ENCODE results near the gene SIPA1L3.
A peak's percentile ranks its signal among the peaks of the same experiment; 100 is the strongest.

The SIPA1L3 gene

DNA sequence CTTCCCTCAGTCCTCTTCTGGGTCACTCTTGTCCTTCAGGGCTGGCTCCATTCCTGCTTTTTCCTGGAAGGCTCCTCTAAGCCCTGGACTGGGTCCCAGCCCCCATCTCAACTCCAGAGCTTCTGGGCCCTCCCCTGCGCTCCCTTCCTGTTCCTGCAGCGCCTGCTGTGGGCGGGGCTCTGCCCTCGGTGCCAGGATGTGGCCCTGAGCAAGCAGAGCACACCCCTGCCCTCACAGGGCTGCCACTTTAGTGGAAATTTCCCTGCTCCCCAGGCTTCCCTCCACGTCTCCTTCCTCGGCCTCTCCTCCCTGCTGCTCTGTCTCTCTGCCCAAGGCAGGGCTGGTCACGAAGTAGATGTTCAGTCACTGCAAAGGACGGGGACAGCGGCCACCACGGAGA, 288.2 kb downstream of the SIPA1L3 start:
- no peak for DNase-seq (ENCODE audit: low read depth)

GRCh38 chr19:38196245-38196837, 289.3 kb downstream of the SIPA1L3 start:
- DNase-seq (ENCODE audit: low read depth) = no peak

DNA sequence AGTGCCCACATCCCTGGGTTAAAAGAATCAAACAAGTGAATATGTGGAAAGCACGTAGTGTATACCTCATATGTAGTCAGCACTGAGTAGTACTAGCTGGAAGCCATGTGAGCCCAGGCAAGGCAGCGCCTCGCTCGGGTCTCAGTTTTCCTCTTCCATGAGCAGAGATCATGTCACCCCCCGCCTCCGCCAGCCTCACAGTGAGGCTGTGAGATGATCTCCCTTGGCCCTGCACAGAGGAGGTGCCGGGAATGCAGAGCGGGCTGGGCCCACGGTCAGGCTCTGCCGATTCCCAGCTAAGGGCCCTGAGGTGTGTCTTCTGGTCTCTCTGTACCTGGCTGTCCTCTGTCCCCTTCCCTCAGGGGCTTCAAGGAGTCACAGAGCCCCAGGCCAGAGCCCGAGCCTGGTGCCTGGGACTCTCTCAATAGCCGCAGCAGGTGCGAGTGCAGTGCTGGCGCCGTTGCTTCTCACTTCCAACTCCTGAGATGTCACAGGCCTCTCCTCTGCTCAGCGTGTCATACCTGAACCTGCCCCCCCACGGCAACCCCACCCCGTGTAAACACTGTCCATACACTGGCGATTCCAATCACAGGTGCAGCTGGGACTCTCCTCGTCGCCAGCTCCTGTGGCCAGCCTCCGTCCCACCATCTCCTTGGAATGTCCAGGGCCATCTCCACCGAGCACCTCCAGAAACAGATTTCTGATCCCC, 290.1 kb downstream of the SIPA1L3 start:
- DNase-seq (ENCODE audit: low read depth) = no peak

- no peak for DNase-seq (ENCODE audit: low read depth)
Measured at GRCh38 chr19:38197937-38198704, 291.1 kb downstream of the SIPA1L3 start.

DNA sequence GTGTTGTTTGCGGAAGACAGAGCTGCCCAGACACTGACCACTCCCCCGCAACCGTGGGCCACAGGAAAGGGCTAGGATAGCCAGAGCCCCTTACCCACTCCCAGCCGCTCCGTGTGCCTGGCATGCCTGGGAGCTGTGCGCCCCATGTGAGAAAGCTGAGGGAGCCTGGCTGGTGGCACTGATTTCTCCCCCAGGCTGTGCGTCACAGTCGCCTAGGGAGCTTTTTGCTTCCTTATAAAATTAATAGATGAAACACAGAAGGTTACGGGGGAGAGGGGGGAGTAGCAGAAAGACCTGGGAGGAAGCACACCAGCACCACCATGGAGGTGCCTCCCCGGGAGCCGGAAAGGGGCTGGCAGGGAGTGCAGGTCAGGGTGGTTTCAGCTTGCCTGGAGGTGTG, 292.3 kb downstream of the SIPA1L3 start:
- no peak for DNase-seq (ENCODE audit: low read depth)

DNA sequence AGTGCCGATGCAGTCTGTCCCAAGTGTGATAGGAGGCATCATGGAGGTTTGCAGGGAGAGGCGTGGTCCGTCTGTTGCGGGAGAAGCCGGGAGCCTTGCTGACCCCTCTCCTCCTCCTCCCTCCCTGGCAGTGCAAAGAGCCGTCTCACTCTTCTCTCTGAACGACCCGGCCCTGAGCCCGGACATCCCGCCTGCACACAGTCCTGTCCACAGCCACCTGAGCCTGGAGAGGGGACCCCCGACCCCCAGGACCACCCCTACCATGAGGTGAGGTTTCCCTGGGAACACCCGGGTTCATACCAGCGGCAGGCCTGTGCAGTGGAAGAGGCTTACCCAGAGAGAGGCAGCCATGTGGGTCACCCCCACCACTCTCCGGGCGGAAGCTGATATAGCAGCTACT, 294.7 kb downstream of the SIPA1L3 start:
- no peak for DNase-seq (ENCODE audit: low read depth)

DNA sequence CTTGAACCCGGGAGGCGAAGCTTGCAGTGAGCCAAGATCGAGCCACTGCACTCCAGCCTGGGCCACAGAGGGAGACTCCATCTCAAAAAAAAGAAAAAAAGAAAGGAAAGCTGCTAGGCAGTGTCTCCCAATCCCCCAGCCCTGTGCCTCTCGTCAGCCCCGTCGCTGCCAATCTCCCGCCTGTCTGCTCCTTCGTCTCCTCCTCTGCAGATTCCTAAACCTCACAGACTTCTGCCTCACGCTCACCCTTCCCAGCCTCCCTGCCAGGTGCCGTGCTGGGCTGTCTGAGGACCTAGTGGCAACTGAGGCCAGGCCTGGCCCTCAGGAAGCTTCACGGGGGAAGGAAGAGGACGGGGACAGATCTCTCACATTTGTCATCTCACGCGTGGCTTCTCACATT, 295.5 kb downstream of the SIPA1L3 start:
- DNase-seq (ENCODE audit: low read depth) = no peak

- no peak for DNase-seq (ENCODE audit: low read depth)
Measured at GRCh38 chr19:38203197-38203596, 296.2 kb downstream of the SIPA1L3 start.

DNA sequence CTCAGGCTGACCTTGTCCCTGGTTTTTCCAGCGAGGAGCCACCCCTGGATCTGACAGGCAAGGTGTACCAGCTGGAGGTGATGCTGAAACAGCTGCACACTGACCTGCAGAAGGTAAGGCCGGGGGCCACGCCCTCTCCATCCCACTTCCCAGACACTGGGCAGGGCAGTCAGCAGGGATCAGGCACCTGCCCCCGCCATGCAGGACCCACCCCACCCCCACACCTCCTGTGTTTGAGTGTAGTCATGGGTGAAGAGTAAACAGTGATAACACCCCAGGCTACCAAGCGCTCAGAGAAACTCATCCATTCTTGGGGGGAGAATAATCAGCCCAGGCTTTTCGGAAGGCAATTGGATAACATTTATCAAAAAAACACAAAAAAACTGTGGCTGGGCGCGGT, 297.1 kb downstream of the SIPA1L3 start:
- DNase-seq (ENCODE audit: low read depth) = no peak

- DNase-seq (ENCODE audit: low read depth) = no peak
Measured at GRCh38 chr19:38204728-38205127, 297.7 kb downstream of the SIPA1L3 start.

- no peak for DNase-seq (ENCODE audit: low read depth)
Measured at GRCh38 chr19:38206006-38206745, 299.2 kb downstream of the SIPA1L3 start.

DNA sequence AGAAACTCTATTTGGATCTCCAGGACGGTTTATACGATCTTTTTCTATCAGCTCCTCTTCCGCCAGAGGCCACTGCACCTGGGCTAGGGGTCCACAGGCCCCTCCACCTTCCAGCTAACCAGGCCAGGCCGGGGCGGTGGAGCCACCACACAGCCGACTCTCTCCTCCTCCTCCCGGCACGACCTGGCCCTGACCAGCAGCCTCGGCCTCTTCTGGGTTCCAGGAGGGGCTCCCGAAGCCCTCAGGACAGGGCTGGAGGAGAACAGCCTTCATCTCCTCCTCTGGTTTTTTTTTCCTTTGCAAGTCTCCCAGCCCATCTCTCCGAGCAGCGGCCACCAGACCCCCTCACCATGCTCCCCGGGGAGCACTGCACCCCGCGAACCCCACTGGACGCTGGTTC, 299.9 kb downstream of the SIPA1L3 start:
- no peak for DNase-seq (ENCODE audit: low read depth)

GRCh38 chr19:38207543-38207942, 300.5 kb downstream of the SIPA1L3 start:
- no peak for DNase-seq (ENCODE audit: low read depth)

GRCh38 chr19:38208571-38208970, 301.6 kb downstream of the SIPA1L3 start:
- no peak for DNase-seq (ENCODE audit: low read depth)

GRCh38 chr19:38209152-38209551, 302.1 kb downstream of the SIPA1L3 start:
- DNase-seq (ENCODE audit: low read depth) = no peak

- no peak for DNase-seq (ENCODE audit: low read depth)
Measured at GRCh38 chr19:38209671-38210457, 302.9 kb downstream of the SIPA1L3 start.

- no peak for DNase-seq (ENCODE audit: low read depth)
Measured at GRCh38 chr19:38210458-38210987, 303.5 kb downstream of the SIPA1L3 start.

DNA sequence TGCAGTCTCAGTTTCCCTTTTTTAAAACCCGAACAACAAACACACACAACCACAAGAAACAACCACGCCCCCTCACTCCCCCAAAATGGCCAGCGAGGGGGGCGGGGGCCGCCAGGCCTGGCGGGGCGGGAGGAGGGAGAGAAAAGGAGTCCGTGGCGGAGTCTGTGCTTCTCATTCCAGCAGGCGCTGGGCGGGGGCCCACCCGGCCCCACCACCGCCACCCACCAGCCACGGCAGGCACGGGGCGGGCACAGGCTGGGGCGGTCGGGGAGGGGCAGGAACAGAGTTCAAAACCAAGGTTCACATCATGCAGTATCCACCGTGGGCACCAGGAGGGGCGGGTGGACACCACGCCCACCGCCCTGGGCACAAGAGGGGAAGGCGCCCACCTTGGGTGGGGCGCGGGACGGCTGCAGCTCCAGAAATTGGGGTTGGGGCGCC, 304.2 kb downstream of the SIPA1L3 start:
- DNase-seq (ENCODE audit: low read depth) = no peak

DNA sequence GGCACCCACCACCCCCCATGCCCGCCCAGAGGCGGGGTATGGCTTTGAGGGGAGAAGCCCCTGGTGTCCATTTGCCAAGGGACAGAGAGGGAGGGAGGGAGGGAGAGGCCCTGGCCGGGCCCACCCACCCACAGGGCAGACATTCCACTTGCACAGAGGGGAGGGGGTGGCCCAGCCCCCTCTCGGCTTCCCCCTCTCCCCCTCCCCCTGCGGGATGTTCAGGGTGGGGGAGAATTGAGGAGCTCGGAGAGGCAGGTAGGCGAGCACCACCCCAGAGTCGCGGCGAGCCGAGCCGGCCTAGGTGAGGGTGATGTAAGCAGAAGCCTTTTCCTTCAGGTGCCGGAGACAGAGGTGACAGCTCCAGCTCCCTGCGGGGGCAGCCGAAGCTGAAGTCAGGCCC, 304.8 kb downstream of the SIPA1L3 start:
- DNase-seq (ENCODE audit: low read depth) = no peak

DNA sequence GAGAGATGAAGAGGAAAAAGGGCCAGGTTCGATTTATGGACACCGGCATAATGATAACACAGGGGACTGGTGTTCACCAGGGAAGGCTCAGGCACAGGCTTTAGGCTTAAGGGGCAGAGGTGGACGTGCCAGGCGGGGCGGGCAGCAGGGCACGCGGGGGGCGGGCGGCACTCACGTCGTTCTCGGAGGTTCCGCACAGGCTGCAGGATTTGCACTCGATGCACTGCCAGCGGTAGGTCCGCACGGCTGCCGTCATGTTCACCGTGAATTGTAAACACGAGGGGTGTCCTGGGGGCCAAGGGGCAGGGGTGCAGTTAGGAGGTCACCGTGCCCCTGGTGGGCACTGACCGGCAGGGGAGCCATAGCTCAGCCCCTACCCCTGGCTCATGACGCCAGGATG, 306.5 kb downstream of the SIPA1L3 start:
- DNase-seq (ENCODE audit: low read depth) = no peak

GRCh38 chr19:38213911-38214625, 307.1 kb downstream of the SIPA1L3 start:
- DNase-seq (ENCODE audit: low read depth) = peak; percentile 42

All from stimulated activated CD8-positive, alpha-beta memory T cell treated with anti-CD3 and anti-CD28 coated beads, Interleukin-7, amount 100 ng/mL, for 24 hours (primary cell).